ENCODE data around the gene MYH9. TPM values are rescaled to one million over a fixed set of nuclear protein-coding genes. Genes with fewer than 3 reads are reported as not detected.

MYH9 gene
- total RNA-seq, 2 donors from 2014 or later = 1,447 to 1,631 TPM

- H3K36me3 ChIP-seq = no peaks in the 10 kb centered on the region
- ATAC-seq (ENCODE audit: insufficient number of reproducible peaks, low FRiP score, low read depth) (no peak), DNase-seq (ENCODE audit: low spot score) (no peak)
- H3K27ac ChIP-seq = no peak overlapping the region
- no peak overlapping the region for H3K4me3 ChIP-seq
- peaks cover 4 to 5% of the 10 kb centered on the region in 2 donors for H3K4me1 ChIP-seq (ENCODE audit: control insufficient read depth in 1 of 2, low read depth in 2 of 2)
- H3K9me3 ChIP-seq = no peaks in the 10 kb centered on the region
- no peak for TF ChIP-seq CTCF (IDR thresholded peaks at IDR 0.05)
- no peaks in the 10 kb centered on the region for H3K27me3 ChIP-seq (replicated peaks; ENCODE audit: insufficient read depth)
Measured at GRCh38 chr22:36405221-36405661, 17.5 kb upstream of the MYH9 start.

- DNase-seq (ENCODE audit: low spot score) (no peak), ATAC-seq (ENCODE audit: insufficient number of reproducible peaks, low FRiP score, low read depth) (no peak)
- Histone ChIP-seq H3K9me3 (no peaks in the 10 kb centered on the region), H3K36me3 (no peaks in the 10 kb centered on the region), H3K27ac (no peak overlapping the region), H3K4me1 (ENCODE audit: control insufficient read depth in 1 of 2, low read depth in 2 of 2) (no peaks in the 10 kb centered on the region), H3K4me3 (no peak overlapping the region), H3K27me3 (replicated peaks; ENCODE audit: insufficient read depth) (no peaks in the 10 kb centered on the region)
- no peak for TF ChIP-seq CTCF (IDR thresholded peaks at IDR 0.05)
Measured at GRCh38 chr22:36404446-36404845, 16.7 kb upstream of the MYH9 start.

- no peak for TF ChIP-seq CTCF (IDR thresholded peaks at IDR 0.05)
- no peak for ATAC-seq (ENCODE audit: insufficient number of reproducible peaks, low FRiP score, low read depth)
- no peak overlapping the region for H3K4me3 ChIP-seq
- no peaks in the 10 kb centered on the region for H3K9me3 ChIP-seq
- no peak overlapping the region for H3K27ac ChIP-seq
- H3K27me3 ChIP-seq (replicated peaks; ENCODE audit: insufficient read depth) = no peaks in the 10 kb centered on the region
- no peak for DNase-seq (ENCODE audit: low spot score)
- no peaks in the 10 kb centered on the region for H3K36me3 ChIP-seq
- H3K4me1 ChIP-seq (ENCODE audit: control insufficient read depth in 1 of 2, low read depth in 2 of 2) = no peaks in the 10 kb centered on the region
Measured at GRCh38 chr22:36399472-36399778, 11.7 kb upstream of the MYH9 start.

- no peaks in the 10 kb centered on the region for H3K4me1 ChIP-seq (ENCODE audit: control insufficient read depth in 1 of 2, low read depth in 2 of 2)
- no peaks in the 10 kb centered on the region for H3K27me3 ChIP-seq (replicated peaks; ENCODE audit: insufficient read depth)
- H3K9me3 ChIP-seq = no peaks in the 10 kb centered on the region
- DNase-seq (ENCODE audit: low spot score) = no peak
- no peaks in the 10 kb centered on the region for H3K36me3 ChIP-seq
- no peak for ATAC-seq (ENCODE audit: insufficient number of reproducible peaks, low FRiP score, low read depth)
- H3K27ac ChIP-seq = no peak overlapping the region
- H3K4me3 ChIP-seq = no peak overlapping the region
- no peak for TF ChIP-seq CTCF (IDR thresholded peaks at IDR 0.05)
Measured at GRCh38 chr22:36398601-36399471, 11.1 kb upstream of the MYH9 start.

- Histone ChIP-seq H3K36me3 (no peaks in the 10 kb centered on the region), H3K27me3 (replicated peaks; ENCODE audit: insufficient read depth) (no peaks in the 10 kb centered on the region), H3K27ac (no peak overlapping the region), H3K4me1 (ENCODE audit: control insufficient read depth in 1 of 2, low read depth in 2 of 2) (no peaks in the 10 kb centered on the region), H3K4me3 (no peak overlapping the region), H3K9me3 (no peaks in the 10 kb centered on the region)
- DNase-seq (ENCODE audit: low spot score) = no peak
- TF ChIP-seq CTCF (IDR thresholded peaks at IDR 0.05) = no peak
- ATAC-seq (ENCODE audit: insufficient number of reproducible peaks, low FRiP score, low read depth) = no peak
Measured at GRCh38 chr22:36397131-36398093, 9.6 kb upstream of the MYH9 start.

All from thoracic aorta (tissue), 2 donors.